GM19193 (cell line): Measurements from ENCODE around the gene RUNX3.

Source experiments
- POLR2A ChIP-seq: IDR thresholded peaks from 4 replicates; pipeline ENCODE4 v1.6.1; 2011; ENCODE audit not compliant: insufficient read depth, insufficient read length; ENCODE audit errors: extremely low read depth

Gene RUNX3

DNA sequence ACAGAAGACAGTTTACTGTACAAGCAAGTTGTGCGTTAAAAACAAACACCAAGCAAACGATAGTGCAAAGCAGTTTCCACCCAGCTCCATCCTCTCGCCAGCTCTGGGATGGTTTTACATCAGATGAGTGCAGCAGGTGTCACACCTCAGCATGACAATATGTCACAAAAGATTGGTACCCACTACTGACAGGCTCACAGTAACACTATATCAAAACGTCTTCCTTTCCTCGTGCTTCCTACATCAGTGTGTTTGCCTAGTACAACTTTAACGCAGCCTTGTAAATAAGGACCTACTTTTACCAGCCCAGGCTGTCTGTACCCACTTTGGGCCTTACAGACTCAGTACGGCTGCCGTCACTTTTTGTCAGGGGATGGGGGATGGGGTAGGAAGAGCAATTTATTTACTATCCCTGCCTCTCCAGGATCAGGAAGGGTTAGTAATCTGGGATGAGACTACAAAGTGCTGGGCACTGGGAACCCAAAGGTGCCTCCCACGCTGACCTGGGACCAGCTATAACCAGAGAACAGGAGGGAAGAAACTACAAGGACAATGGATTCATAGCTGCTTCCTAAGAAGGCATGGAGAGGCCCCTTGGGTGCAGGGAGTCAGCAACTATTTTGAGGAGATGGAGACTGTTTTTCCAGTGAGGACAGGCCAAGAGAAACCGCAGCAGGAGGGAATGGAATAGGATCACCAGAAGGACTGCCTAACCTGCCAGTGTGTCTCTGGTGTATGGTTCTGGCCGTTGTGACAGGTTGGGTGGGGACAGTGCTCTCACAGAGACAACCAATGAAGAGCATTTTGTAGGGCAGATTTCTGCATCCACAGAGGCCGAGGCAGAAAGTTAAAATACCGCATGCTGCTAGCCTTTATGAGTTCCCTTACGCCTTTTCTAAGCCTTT lies 30.2 kb downstream of the RUNX3 start:
- TF ChIP-seq POLR2A: peak; percentile 64

DNA sequence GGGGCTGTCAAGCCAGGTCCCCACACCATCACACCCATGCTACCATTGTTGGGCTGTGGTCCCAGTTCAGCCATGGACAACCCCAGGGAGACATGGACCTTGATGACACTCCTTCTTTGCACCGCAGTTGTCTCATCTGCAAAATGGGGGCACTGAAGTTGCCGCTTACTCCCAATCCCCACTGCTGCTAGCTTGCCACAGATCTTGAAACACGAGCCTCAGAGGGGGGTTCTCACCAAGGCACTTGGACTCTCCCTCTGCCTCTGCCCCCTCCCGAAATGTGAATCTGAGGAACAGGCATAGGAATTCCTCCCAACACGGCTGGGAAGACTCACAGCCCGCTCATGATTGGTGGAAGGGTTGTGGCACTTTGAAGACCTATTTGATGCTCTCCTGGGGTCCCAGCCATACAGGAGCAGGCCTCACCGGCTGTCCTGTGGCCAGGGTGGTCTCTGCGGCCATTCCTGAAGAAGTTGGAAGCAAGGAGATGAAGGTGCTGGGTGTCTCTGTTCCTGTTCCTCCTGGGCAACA lies 31.1 kb downstream of the RUNX3 start:
- peak; percentile 40 for TF ChIP-seq POLR2A

DNA sequence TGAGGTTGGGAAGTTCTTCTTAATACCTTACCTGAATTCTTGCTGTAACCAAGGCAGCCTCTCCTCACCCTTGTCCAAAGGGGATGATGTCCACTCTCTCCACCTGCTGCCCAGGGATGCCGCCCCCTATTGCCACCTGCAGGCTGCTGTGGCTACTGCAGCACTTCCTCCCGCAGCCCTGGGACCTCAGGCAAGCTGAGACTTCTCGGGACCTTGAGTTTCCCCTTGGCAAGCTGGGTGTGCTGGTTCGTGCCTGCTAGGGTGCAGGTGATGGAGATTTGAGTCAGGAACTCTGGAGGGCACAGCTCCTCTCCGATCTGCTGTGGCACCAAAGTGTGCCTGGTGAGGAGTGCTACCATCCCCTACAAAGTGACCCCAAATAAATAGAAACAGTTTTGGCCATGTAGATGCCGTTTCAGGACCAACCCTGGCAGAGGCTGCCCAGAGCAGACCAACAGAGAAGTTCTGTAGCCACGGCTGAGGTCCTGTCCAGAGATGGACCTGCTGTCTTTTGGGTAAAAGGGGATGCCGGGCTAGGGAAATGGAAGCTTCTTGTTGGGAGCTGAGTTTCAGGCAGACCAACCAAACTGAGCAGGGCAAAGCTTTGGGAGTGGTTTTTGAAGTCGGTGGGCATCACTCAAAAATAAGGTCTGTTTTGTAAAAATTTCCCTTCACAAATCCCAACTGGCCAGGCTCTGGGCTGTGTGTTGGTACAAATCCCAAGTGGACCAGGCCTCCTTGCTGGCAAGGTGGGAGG lies 31.7 kb downstream of the RUNX3 start:
- no peak for TF ChIP-seq POLR2A

DNA sequence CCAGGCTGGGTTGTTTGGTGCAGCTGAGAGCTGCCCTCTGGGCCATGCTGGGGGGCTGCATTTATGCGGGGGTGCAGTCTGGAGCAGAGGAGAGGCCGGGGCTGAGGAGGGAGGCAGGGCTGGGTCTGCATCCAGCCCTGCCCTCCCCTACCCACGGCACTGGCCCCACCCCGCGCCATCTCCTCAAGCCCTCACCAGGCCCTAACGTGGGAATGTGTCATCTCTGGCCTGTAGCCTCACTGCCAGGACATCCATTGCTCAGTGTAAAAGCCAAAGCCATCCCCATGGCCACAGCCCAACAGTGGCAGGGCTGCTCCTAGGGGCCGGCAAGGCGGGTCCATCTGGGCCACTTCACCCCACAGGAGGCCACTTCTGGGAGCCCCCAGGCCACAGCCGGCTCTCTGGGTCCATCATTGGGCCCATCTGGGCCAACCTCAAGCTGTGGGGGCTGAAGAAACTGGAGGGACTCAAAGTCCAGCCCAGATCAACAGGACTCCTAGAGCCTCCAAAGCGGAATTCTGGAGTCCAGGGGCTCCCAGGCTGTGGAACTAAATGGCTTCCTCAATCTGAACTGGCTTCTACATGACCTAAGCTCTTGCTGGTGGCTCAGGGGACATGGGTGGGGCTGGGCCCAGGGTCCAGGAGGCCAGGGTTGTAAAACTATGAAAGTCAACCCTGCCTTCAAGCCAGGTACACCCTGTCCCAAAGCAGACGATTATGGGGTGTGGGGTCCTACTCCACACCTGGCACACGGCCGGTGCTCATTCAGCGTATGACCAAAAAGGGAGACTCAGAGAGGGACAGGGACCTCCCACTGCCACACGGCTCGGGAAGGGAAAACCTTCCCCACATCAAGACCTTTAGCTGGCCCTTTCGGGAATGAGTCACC lies 32.6 kb downstream of the RUNX3 start:
- no peak for TF ChIP-seq POLR2A

DNA sequence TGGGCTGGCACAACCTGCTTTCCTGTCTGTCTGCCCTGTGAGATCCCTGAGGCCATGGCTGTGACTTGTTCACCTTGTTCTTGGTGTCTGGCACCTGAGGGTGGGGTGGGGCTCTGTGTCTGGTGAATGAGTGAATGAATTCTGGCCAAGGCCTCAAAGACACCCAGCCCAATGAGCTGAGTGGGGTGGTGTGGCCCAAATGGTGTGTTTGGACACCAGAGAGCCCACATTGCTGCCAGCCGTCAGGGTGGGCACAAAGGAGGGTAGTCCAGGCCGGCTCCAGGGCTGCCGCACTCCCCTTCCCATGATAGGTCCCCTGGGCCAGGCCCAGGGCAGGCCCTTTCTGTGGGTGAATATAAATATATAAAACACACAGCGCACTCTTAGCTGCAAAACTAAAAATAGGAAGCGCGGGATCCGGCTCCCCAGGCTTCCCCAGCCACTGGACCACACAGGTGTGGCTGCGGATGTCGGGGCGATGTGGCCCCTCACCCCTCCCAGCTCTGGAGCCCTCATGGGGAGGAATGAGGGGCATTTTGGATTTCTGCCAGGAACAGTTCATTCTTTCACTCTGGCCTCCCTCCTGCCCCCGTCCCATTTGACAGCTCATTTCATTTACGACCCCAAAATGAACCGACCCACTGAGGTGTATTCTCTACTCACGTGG lies 33.3 kb downstream of the RUNX3 start:
- TF ChIP-seq POLR2A: no peak

DNA sequence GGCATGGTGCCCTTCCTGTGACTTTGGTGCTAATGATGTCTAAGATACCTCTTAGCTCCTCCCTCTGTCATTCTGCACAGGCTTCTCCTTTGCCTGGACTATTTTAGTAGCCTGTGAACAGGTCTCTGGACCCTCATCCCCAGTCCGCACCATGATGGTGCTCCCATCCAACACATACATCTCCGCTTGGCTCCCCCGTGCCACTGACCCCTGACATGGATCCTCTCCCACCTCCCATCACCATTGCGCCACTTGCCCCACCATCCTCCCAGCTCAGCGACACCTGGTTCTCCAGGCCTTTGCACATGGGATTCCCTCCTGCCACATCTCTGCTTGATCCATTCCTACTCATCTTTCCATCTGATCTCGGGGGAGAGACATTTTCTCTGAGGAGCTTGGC lies 33.9 kb downstream of the RUNX3 start:
- no peak for TF ChIP-seq POLR2A

DNA sequence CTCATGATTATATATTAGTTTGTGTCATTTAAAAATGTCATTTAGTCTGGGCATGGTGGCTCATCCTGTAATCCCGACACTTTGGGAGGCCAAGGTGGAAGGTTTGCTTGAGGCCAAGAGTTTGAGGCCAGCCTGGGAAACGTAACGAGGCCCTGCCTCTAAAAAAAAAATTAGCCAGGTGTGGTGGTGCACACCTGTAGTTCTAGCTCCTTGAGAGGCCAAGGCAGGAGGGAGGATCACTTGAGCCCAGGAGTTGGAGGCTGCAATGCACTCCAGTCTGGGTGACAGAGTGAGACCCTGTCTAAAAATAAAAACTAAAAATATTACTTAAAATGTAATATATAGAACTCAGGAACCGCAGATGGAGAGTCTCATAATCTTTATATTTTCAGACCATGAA lies 34.6 kb downstream of the RUNX3 start:
- no peak for TF ChIP-seq POLR2A

DNA sequence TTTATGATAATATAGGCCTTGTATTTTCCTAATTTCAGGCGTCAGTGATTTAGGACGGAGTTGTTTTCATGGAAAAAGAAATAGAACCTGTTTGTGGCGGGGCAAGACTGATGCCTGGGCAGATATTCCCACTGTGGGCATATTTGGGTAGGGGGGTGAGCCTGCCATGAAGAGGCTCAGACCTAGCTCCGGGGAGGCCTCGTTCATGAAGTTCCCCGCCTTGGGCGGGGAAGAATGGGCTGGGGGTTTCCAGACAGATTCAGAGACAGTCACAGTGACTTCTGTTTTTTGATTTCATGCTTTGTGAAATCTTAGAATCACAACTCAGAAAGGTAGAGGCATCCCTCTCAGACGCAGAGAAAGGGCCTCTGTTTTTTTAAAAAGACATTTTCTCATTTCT lies 36.1 kb downstream of the RUNX3 start:
- no peak for TF ChIP-seq POLR2A

DNA sequence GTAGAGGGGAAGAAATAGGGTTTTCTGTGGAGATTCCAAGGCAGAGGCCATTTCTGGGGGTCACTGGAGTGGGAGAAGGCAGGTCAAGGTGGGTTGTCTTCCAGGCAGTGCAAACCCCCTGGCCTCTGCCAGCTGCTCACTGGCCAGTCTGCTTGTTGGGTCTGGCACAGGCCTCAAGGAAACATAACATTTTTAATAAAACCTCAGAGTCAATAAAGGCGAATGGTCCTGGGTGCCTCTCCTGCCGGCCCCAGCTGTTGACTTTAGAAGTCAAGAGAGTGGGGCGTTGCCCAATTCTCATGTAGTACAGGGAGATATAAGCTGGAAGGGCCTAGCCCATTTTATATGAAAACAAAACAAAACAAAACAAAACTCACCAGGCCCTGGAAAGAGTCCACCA lies 36.6 kb downstream of the RUNX3 start:
- TF ChIP-seq POLR2A: no peak

DNA sequence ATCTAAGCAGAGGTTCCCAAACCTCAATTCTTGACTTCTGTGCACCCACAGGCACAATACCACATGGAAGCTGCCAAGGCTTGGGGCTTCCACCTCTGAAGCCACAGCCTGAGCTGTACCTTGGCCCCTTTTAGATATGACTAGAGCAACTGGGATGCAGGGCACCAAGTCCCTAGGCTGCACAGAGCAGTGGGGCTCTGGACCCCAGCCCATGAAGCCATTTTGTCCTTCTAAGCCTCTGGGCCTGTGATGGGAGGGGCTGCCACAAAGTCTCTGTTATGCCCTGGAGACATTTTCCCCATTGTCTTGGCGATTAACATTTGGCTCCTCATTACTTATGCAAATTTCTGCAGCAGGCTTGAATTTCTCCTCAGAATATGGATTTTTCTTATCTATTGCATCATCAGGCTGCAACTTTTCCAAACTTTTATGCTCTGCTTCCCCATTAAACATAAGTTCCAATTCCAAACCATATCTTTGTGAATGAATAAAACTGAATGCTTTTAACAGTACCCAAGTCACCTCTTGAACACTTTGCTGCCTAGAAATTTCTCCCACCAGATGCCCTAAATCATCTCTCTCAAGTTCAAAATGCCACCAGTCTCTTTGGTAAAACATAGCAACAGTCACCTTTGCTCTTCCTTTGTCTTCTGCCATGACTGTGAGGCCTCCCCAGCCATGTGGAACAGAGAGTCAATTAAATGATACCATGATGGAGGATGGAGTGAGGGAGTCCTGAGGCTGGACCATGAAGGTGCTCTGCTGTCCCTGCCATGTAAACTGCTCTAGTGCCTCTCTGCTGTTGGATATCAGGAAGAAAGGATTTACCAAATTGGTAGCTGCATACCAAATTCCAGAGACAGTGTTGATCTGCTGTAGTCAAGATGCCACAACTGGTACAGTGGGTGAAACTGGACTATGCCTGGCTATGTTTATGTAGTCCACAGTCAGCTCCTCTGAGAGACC lies 37.6 kb downstream of the RUNX3 start:
- TF ChIP-seq POLR2A: no peak

DNA sequence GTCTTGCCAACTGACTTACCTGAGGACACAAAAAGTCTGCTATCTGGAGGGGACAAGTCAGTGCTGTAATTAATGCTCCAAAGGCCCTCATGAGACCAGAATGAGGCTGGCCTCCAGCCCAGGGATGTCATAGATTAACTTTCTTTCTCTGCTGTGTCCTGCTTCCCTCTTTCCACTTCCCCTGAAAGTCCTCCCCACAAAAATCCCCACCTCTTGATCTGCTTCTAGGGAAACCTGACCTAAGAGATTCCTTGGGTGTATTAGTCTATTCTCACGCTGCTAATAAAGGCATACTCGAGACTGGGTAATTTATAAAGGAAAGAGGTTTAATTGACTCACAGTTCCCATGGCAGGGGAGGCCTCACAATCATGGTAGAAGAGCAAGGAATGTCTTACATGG lies 39.2 kb downstream of the RUNX3 start:
- TF ChIP-seq POLR2A: no peak

DNA sequence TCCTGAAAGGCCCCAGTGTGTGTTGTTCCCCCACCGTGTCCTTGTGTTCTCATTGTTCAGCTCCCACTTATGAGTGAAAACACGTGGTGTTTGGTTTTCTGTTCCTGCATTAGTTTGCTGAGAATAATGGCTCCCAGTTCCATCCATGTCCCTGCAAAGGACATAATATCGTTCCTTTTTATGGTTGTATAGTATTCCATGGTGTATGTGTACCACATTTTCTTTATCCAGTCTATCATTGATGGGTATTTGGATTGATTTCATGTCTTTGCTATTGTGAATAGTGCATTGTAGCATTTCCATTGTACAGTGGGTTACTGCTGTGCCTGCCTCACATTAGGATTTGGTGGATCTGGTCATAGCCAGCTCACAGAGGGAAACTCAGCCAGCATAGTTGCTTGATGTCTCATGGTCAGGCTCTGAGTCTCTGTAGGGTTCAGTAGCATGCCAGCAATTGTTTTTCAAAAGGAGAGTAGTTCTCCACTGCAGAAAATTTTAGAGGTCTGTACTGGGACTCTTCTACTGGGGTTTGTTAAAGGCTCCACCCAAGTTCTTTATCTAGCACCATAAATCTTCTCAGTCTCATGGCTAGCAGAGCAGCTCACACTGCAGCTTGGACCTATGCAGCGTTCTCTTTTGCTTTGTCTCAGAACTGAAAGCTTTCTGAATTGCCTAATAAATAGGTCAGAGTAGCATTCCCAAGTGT lies 41.0 kb downstream of the RUNX3 start:
- TF ChIP-seq POLR2A: no peak
